Spleen (tissue), 7 donors: ENCODE data around the gene CDC5L.

Experiments
- CTCF ChIP-seq, 11 experiments: fragments of 200-600 bp in 7 of 11; fragments of 450-650 bp in 4 of 11; sonication (generic) in 4 of 11; IDR thresholded peaks in 8 of 11; conservative IDR thresholded peaks in 3 of 11; 1 replicate in 7 of 11; 2 replicates in 4 of 11; pipeline versions ENCODE4 v1.4.0 to v1.8.0; 2016 to 2021; ENCODE audit warnings: antibody characterized with exemption in 11 of 11, inconsistent platforms in 4 of 11, mild to moderate bottlenecking in 1 of 11
- POLR2A ChIP-seq, 3 donors: fragments of 450-650 bp; IDR thresholded peaks; one replicate each; pipeline ENCODE4 v1.5.1; 2017; ENCODE audit warnings: antibody characterized with exemption in 3 of 3, mild to moderate bottlenecking in 1 of 3
- donor health status: DM: no; HTN: no; CAD: no; lungs with moderate emphysema.
- donor health status: DM: no; HTN: no; CAD: no.
- donor health status: DM: no; HTN: no; CAD: no.

GRCh38 chr6:44386364-44386928, 1.1 kb upstream of the CDC5L start:
- TF ChIP-seq CTCF (IDR thresholded peaks at IDR 0.05 in 8 of 11, conservative IDR thresholded peaks at IDR 0.05 in 3 of 11) (no peak), POLR2A (IDR thresholded peaks at IDR 0.05) (no peak)
